Measurements from ENCODE around the gene FMN1.
"Not testable (repeated sequence)": the region's sequence is repeated elsewhere in the genome, so short reads cannot be mapped to it uniquely, and the experiment has no call there.

The FMN1 gene

DNA sequence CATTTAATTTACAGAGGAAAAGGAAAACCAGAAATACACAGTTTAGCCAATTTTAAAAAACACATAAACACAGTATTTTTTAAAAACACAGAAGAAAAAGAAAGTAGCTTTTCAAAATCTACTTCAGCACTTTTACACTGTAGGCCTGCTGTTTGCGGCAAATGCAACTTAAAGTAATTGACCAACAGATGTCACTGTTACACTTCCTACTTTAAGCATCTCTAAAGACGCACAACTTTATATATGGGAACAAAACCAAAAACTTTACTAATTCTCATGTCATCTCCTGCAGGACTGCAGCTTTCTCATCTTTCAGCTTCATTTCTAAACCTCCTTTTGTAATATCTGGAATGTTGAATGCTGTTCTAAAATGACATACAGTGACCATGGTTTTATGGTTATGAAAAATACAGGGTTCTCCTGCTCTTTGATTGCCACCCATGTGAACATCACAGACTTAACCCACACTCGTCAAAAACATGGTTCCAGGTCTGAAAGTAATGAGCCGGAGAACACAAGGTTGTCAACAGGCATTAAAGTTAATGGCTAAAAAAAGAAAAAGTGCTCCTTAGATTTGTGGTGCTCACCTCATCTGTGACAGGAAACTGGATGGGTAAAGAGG lies 107.9 kb downstream of the FMN1 start:
- DNase-seq: no peak

DNA sequence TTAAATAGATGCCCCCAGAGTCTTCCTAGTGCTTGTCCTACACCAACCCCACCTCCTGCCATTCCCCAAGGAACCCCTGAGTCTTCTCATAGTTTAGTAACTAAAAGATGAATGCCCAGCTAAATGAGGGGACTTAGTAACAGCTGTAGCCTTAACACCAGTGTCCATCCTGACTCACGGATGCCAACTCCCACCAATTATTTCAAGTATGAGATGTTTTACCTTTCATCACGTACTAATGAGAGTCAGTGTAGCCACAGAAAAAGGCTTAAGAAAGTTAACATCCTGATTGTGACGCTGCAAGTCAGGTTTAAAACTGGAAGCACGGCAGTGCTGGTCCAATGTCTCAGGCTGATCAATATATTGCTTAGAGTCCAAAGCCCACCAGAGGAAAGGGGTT lies 109.9 kb downstream of the FMN1 start:
- no peak for DNase-seq

DNA sequence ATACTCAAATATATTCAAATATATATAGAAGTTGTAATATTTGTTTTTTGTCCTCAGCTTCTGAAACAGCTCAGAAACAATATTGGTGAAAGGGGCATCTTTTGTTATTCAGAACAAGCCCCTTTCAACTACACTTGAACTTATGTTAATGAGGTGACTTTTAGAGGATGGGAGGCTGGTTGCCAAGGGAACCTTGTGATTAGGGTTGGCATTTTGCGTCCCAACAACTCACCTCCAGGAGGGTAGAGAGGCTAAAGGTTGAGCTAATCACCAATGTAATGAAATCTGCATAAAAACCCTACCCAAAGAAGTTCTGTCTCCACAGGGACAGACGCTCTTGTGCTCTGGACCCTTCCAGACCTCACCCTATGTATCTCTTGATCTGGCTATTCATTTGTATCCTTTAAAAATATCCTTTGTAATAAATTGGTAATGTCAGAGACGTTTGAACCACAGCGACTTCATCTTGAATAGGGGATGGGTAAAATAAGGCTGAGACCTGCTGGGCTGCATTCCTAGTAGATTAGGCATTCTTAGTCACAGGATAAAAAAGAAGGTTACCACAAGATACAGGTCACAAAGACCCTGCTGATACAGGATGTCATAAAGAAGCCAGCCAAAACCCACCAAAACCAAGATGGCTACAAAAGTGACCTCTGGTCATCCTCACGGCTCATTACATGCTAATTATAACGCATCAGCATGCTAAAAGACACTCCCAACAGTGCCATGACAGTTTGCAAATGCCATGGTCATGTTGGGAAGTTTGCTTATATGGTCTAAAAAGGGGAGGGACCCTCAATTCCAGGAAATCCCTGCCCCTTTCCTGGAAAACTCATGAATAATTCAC lies 111.1 kb downstream of the FMN1 start:
- DNase-seq: no peak

DNA sequence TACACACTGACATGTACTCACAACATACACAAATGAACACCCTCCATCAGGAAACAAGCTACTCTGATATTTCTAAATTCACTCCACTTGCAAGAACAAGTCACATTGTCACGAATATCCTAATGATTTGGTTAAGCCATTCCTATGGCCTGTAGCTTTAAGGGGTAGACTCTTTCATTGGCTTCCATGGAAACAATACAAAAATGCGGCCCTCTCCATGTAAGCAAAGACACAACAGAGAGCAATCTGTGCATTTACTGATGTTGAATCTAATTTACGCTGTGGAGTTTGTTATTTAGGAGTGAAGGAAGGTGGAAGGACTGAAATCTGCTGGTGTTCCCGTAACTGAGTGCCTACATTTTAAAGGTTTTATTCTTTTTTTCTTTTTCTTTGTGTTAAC lies 114.5 kb downstream of the FMN1 start:
- no peak for DNase-seq

DNA sequence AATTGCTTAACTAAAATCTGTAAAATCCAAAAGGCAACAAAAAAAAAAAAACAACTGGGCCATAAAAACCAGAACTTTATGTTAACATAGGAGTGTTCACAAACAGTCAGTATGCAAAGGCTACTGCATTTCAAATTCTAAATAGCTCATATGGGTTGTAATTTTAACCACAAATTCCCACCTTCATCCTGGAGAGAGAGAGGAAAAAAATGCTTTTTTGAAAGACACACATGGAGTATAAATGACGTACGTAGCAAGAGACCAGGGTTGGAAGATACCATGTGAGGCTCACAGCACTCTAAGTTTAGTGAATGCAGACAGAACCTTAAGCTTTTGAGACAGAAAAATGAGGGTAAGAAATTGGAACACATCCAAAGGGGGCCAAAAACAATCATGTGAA lies 115.9 kb downstream of the FMN1 start:
- DNase-seq: no peak

DNA sequence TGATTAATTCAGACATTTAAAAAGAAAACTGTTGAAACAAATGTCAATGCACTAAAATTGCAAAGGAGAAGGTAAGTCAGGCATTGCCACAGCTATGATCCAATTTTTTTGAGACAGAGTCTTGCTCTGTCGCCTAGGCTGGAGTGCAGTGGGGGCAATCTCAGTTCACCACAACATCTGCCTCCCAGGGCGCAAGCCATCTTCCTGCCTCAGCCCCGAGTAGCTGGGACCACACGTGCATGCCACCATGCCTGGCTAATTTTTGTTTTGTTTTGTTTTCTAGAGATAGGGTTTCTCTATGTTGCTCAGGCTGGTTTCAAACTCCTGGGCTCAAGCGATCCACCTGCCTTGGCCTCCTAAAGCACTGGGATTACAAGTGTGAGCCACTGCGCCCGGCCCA lies 117.6 kb downstream of the FMN1 start:
- DNase-seq: no peak

DNA sequence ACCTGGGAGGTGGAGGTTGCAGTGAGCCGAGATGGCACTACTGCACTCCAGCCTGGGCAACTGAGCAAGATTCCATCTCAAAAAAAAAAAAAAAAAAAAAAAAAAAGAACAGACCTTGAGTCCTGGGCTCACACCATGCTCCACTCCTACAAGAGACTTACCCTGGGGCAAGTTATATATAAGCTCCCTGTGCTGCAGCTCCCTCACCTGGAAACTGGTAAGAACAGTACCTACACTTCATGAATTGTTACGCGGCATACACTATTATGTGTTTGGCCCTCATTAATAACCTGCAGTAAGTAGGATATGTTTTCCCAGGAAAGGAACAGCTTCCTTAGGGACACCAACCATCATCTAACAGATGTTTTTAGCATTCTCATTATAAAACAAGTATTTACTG lies 119.6 kb downstream of the FMN1 start:
- DNase-seq: no peak

DNA sequence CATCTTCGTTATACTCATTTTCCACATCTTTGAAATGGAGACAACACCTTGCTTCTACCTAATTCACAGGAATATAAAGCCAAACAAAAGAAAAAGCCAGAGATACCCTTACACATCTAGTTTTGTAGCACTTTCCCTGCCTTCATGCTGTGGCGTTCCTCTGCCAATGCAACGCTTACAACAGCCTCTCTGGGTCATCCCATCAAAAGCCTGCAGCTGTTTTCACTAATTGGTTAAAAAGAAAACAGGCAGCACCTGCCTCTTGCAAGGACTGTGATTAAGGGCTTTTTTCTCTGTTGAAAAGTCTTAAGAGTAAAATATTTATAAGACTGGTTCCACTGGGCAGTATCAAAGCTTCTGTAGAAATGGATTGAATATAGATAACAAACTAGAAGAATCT lies 120.3 kb downstream of the FMN1 start:
- DNase-seq: no peak

DNA sequence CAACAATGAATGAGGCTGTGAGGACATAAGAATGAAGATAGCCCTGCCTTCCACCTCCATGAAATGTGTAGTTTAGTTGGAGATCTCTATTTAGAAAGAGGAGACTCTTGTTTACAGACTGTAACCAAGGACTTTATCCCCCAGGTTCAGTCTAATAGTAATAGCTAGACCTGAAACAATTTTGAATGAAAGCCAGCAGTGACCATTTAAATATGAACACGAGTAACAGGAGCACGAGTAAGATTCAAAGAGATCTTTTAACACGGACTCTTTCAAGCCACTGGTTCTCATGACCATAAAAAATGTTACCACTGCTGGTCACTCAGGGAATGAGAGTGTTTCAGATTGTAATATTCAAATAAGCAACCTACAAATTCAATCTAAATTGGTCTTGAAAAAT lies 123.1 kb downstream of the FMN1 start:
- no peak for DNase-seq

DNA sequence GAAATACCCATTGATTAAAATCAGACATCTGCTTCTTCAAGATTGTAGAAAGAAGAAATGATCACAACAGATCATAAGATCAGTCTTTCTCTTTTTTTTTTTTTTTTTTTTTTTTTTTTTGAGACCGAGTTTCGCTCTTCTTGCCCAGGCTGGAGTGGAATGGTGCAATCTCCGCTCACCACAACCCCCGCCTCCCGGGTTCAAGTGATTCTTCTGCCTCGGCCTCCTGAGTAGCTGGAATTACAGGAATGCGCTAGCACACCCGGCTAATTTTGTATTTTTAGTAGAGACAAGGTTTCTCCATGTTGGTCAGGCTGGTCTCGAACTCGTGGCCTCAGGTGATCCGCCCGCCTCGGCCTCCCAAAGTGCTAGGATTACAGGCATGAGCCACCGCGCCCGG lies 124.6 kb downstream of the FMN1 start:
- not testable (repeated sequence) for DNase-seq

DNA sequence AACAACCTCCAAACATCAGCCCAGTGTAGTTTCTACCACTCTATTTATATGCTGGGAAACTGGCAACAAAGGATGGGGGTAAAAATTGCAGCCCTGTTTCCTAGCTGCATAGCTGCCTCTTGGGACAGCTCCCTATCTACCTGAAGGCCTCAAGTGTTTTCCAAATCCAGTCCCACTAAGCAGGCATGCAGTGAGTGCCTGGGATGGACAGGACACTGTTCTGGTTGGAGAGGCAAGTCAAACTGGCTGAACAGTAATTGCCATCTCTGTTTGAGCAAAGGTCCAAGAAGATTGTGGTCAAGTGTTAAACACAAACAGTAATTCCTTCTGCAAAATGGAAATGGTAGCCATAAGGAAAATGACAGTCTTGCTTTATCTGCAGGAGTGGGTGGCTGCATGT lies 125.4 kb downstream of the FMN1 start:
- no peak for DNase-seq

DNA sequence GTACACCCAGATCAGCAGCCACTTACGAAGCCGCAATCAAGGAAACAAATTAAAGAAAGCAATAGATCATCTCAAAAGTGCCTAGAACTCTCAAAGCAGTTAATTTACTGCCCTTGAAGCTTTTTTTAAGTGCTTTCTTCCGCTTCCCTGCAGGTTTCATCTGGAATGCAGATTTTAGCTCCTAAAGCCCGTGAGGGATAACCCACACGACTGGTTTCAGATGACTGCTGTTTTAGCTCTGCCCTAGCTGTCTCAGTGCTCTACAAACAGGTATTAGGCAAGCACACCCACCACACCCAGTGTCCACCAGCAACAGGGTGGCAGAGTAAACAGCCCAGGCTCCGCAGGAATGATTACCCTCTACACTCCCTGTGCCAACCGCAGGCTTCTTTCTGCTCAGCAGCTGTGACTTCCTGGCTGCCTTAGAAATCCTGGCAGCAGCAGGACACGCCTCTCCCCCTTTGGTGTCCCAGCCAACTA lies 126.0 kb downstream of the FMN1 start:
- DNase-seq: no peak

DNA sequence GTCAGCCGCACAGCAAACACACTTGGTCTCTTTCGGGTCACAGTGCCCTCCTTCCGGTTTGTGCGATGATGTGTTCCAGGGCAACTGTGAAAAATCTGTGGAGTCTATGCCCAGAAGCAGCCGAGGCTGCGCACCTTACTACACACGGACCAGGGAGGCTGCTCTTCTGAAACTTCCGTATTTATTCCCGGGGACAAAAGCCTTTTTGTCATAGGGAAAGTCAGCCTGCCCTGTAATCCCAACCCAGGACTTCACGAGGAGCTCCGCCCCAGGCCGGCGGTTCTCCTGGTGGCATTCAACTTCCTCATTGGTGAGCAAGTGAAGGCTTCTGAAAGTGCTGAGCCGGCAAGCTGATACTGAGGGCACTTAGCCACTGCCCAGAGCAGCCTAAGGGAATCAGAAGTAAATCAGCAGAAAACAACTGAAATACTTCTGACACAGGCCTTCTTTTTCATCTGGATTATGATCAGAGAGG lies 126.5 kb downstream of the FMN1 start:
- DNase-seq: no peak

DNA sequence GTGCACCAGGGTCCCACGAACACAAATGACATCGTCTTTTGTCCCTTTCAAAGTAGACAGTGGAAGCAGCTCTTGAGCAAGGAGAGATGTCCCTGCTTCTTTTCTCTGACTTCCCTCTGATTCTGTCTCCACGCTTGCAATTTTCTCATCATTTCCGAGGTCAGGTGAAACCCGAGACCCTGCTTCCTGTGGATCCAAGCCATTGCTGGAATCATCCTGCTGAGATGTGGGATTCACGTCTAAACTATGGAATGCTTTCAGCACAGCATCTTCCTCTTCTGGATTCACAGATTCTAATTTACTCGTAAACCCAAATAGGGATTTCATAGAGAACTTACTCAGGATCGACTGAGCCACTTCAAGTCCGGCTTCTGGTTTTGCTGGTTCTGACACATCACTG lies 127.1 kb downstream of the FMN1 start:
- DNase-seq: no peak

DNA sequence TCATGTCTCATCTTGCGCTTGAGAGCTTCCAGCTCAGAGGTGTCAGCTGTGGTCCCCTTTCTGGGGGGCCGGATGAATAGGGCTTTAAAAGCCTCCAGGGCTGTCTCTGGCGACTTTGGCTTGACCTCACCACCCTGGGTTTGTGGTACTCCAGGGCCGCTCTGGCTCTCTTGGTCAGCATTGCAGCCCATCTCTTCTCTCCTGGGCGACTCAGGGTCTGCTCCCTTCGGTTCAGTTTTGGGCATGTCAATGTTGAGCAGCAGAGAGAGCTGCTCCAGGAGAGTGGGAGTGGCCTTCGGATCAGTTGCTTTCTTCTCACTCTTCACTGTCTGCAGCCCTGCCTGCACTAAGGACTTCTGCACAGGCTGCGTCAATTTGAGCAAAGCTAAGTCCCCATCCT lies 127.9 kb downstream of the FMN1 start:
- no peak for DNase-seq

DNA sequence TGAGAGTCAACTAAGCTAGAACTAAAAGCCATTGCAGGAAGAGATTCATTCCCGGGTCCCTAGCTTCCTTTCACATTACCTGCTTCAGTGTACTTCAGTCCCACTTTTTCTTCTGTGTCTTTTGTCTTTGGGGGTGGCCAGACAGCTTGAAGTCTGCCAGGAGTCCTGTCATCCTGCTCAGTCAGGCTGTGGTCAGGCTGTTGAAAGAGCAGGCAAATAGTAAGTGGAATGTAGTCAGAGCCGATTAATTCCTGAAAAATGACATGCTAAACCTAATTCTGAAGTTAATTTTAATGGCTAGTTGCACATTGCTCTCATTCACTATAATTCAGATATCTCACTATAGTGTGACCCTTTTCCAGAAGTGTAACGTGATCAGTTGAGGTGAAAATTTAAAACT lies 129.6 kb downstream of the FMN1 start:
- no peak for DNase-seq

DNA sequence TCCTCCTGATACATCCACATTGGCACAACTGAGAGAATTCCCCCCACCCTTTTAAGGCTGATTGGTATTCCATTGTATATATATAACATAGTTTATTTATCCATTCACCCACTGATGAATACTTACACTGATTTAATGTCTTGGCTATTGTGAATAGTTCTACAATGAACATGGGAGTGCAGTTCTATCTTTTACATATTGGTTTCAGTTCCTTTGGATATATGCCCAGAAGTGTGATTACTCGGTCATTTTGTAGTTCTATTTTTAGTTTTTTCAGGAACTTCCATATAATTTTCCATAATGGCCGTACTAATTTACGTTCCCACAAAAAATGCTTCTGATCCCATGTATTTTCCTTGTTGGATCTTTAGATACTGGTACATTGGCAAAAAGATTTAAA lies 135.3 kb downstream of the FMN1 start:
- no peak for DNase-seq

DNA sequence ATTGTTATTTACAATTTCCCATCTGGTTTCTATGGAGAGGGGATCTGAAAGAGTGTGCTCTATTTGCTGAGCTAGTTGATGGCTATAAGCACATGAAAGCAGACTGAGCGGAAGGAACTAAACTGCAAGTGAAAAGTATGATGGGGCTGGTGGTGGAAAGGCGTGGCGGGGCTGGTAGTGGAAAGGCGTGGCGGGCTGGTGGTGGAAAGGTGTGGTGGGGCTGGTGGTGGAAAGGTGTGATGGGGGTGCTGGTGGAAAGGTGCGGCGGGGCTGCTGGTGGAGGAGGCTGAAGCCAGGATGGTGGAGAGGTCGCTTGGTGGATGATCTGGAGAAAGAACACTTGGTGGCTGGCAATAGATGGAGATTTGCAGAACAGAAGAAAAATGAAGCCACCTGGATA lies 136.7 kb downstream of the FMN1 start:
- no peak for DNase-seq

DNA sequence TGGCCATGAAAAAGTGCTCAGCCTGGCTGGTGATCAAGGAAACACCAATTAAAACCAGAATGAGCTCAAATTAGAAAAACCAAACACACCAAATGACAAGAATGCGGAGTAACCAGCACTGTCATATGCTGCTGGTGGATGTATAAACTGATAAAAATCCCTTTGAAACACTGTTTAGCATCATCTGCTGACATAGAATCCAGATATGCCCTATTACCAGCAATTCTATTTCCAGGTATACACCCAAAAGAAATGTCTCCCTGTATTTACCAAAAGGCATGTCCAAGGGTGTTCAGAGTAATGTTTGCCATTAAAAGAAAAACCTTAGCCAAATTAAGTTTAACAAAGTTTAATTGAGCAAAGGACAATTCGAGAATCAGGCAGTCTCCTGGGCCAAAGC lies 138.6 kb downstream of the FMN1 start:
- no peak for DNase-seq

DNA sequence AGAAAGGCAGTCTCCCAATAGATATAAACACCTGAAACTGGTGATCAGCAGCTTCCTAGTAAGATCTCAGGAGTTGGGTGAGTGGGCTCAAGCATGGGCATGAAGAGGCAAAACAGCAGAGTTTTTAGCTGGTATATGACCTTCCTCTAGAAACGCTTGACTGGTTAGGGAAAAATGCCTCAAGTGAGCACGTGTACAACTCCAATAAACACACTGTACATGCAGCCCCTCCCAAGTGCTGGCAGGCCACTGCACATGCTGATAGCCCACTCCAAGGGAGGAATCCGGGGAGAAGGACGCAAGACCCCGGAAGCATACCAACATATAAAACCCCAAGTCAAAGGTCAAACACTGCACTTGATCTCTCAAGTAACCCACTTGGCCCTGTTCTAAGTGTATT lies 143.0 kb downstream of the FMN1 start:
- DNase-seq: no peak

DNA sequence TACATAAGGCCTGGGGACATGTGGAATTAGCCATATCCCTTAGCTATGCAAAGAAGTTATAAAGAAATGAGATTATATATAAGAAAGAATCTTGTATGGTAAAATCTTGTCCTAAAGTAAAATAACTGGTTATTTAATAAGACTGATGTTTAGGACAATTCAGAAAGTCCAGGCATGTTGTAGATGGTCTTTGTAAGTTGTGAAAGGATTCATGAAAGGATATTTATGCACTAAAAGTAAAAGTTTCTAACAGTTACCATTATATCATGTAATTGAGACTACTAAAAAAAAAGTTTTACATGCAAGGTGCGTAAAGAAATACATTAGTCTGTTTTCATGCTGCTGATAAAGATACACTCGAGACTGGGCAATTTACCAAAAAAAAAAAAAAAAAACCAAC lies 146.3 kb downstream of the FMN1 start:
- no peak for DNase-seq

DNA sequence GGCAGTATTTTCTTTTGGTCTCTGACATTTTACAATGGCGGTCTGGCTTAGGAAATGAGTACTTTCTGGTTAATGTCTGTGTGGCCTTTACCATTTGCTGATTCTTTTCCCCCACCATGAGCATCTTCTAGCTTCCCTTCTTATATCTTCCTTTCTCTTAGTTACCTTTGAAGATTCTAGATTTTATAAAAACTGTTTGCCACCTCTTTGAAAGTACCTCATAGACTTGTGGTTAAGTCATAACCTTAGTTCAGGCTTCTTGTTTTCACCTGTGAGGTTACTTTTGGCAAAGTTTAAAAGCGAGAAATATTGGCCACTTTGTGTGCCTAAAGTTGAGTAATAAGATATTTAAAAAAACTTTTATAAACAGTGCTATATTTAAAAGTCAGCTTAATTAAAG lies 147.4 kb downstream of the FMN1 start:
- no peak for DNase-seq

DNA sequence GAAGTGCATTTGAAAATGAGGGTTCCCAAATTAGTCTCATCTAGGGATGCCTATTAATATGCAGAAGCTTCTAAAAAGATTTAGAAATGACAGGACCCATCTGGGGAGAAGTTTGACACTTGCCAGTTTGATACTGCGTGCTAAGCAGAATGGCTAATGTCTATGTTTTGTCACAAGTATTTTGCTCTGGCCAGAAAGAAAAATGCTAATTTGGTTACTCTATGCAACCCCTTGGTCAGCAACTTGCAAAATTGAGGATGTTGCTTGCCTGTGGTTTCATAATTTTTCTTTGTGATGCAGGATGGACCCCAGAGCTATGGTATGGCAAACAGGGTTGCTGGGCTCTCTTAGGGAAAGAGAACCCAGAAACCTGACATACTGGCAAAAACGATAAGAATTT lies 148.2 kb downstream of the FMN1 start:
- DNase-seq: no peak

DNA sequence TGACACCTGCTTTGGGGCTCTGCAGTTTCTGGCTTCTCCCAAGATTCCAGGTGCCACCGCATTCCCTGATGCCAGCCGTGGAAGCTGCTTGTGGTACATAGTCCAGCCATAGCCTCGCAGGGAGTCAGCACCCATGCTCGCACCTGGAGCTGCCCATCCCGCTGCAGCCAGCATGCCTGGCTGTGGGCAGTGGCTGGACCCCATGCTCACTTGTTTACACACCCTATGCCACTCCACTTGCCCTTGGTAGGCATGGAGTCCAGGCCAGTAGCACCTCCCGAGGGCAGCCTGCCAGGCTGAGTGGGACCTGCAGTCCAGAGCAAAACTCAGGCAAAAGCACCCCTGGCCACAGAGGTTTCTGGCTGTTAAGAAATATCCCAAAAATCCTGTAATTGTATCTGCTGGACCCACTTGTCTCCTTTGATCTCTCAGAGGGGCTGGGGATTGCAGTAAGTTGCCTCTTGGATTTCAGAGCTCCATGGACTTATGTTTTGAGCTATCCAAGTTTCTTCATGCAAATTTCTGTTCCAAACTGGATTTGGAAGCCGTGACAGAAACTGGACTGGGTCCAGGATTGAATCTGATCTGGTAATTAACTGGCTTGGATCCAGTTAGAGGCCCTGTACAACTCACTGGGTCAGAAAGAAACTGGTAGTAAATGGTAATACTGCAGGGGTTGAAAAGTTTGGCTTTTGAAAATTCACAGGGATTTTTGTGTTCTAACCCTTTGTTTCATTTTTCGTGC lies 149.3 kb downstream of the FMN1 start:
- no peak for DNase-seq
